AG09309 (cell line): ENCODE results near the gene IL1RAPL1.

Experiments
- DNase-seq: peaks from one replicate; pipeline ENCODE4 v3.0.0-alpha.2; 2010; ENCODE audit warnings: low read depth
- H3K4me3 ChIP-seq: 2 replicates; pipeline ENCODE4 v1.5.1; 2011; ENCODE audit warnings: mild to moderate bottlenecking, low read depth, low read length, moderate library complexity; ENCODE audit not compliant: control insufficient read depth
- TF ChIP-seq, protein P1 (sequence below): IDR thresholded peaks from 2 replicates; pipeline ENCODE4 v1.5.1; 2011; ENCODE audit warnings: mild to moderate bottlenecking, low read depth, low read length, inconsistent platforms; ENCODE audit not compliant: insufficient read depth, control insufficient read depth; ENCODE audit errors: missing control alignments

IL1RAPL1 gene

DNA sequence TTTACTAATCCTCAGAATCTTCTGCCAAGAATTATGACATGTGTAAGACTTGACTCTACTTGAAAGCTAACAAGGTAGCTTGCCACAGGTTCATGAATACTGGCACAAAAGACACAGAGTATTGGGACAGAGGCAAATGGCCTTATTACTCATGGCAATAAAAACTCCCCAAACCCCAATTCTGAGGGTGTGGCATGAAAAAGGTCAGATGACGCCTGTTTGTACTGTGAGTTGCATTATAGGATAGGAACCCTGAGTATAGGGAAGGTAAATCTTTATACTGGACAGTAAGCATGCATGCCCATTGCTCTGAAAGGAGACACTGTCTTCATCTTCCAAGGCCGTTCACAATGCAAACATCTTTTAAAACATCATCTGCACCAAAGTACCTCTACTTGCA is 600.0 kb downstream of the IL1RAPL1 start:
- DNase-seq: no peak
- TF ChIP-seq, protein P1, sequence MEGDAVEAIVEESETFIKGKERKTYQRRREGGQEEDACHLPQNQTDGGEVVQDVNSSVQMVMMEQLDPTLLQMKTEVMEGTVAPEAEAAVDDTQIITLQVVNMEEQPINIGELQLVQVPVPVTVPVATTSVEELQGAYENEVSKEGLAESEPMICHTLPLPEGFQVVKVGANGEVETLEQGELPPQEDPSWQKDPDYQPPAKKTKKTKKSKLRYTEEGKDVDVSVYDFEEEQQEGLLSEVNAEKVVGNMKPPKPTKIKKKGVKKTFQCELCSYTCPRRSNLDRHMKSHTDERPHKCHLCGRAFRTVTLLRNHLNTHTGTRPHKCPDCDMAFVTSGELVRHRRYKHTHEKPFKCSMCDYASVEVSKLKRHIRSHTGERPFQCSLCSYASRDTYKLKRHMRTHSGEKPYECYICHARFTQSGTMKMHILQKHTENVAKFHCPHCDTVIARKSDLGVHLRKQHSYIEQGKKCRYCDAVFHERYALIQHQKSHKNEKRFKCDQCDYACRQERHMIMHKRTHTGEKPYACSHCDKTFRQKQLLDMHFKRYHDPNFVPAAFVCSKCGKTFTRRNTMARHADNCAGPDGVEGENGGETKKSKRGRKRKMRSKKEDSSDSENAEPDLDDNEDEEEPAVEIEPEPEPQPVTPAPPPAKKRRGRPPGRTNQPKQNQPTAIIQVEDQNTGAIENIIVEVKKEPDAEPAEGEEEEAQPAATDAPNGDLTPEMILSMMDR: no peak
- no peak overlapping the region for H3K4me3 ChIP-seq

DNA sequence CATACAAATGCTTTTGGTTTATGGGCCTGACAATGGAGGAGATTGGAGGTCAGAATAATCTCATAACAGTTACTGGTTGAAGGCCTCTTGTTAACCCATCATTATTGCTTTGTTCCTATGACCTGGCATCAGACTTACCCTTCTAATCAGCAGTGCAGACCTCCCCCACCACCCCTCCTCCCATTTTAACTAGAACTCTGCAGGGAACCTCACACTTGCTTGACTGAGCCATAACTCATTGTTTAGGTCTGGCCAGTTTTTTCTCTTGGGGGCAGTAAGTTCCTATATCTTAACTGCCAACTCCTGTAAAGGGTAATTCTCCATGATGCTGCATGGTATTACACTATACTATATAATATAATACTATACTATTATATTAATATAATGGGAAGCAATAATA is 609.3 kb downstream of the IL1RAPL1 start:
- DNase-seq: no peak
- no peak overlapping the region for H3K4me3 ChIP-seq
- TF ChIP-seq, protein P1: no peak

DNA sequence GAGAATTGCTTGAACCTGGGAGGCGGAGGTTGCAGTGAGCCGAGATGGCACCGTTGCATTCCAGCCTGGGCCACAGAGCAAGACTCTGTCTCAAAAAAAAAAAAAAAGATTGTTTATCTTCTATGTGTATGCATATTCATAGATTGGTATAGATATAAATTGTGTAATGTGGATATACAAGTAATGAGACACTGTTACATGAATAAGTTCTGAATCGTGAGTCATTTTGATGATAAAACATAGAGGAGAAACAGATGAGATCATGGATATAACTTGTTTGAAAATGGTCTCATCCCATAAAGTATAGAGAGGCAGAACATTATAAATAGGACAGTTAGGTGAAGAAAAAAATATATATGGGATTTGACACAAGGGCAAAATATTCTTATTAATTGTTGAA is 628.0 kb downstream of the IL1RAPL1 start:
- no peak overlapping the region for H3K4me3 ChIP-seq
- no peak for DNase-seq
- TF ChIP-seq, protein P1: no peak

DNA sequence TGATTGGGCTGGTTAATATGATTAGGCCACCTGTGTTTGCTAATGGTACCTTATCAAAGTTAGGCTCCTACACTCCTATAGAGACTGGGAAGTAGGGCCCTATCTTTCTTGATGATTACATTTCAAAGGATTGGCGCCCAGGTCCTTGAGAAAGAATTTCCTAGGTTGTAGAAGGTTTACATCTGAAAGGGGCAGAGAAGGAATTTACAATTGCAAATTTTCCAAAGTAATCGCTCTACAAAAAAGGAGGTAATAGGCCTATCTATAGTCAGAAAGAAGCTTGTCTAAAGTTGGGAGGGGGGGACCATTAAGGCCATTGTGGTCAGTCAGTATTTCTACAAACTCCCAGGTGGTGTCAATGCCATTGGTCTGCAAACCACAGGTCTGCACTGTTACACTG is 638.4 kb downstream of the IL1RAPL1 start:
- TF ChIP-seq, protein P1: no peak
- no peak overlapping the region for H3K4me3 ChIP-seq
- DNase-seq: no peak

DNA sequence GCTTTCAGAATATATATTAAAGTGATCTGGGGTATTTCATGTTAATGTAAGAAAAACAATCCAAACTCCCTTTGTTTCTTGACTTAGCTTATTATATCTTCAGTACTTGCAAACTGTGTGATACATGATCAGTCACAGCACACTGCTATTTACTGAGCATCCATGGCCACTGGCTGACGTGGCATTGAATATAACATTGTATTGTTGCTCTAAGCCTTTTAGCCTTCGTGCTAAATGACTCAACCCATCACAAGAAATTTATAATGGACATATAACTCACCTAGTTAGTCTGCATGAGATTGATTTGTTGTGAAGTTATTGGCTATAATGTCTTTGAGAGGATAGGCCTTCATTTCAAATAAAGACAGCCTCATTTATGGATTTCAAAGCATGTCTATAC is 642.6 kb downstream of the IL1RAPL1 start:
- no peak overlapping the region for H3K4me3 ChIP-seq
- DNase-seq: no peak
- TF ChIP-seq, protein P1: no peak

DNA sequence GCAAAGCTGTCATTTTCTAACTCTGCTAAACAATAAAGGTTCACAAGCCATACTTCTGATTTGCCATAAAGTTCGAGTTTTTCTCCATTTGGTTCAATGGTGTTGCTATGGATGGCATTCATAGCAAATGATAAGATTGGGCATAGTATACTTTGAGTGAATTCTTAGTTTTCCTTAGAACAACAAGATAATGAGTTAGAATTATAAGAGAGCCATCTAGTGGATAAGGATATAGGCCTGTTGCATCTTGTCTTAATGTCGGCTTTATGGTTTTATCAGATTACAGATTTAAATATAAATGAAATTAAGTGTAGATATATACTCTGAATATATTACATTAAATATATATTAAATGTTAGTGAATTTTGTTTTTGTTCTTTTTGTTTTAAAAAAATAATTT is 644.6 kb downstream of the IL1RAPL1 start:
- H3K4me3 ChIP-seq: no peak overlapping the region
- TF ChIP-seq, protein P1: no peak
- no peak for DNase-seq

DNA sequence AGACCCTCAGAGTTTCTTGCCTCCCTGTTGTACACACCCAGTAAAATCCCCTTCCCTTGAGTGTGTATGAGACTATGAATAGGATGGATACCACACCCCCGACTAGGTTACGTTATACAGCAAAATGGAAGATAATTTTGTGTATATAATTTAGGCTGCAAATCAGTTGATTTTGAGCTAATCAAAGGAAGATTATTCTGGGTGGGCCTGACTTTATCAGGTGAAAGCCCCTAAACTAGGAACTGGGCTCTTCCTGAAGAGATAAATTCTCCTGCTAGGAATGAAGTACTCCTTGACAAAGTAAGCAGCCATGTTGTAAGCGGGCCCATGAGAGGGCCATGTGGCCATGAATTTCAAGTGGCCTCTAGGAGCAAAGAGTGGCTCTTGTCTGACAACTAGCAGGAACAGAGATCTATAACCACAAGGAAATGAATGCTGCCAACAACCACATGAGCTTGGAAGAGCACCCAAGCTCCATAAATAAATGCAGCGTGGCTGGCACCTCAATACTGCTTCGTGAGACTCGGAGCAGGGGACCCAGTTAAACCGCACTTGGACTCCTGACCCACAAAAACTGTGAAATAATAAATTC is 646.4 kb downstream of the IL1RAPL1 start:
- TF ChIP-seq, protein P1: no peak
- DNase-seq: no peak
- H3K4me3 ChIP-seq: no peak overlapping the region
